ENCODE results near the gene GSTM1. TPM values are rescaled to one million over a fixed set of nuclear protein-coding genes. Genes with fewer than 3 reads are reported as not detected.

The GSTM1 gene
- total RNA-seq, 4 donors from 2014 or later: 9.4 TPM; not detected in 3

DNA sequence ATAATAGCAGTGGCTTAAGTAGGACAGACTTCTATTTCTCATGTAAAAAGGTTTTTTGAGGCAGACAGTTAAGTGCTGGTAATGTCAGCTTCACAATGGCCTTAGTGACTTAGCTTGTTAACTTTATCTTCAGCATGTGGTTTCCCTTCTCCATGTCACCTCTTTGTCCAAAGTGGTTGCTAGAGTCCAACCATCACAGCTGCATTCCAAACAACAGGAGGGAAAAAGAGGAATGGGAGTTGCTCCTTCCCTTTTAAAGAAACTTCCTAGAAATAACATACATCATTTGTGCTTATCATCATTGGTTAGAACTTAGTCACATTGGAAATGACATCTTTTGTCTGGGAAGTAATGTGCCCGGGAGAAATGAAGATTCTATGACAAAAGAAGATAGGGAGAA, 34.4 kb downstream of the GSTM1 start:
- TF ChIP-seq CTCF (IDR thresholded peaks at IDR 0.05) (no peak), POLR2A (IDR thresholded peaks at IDR 0.05) (no peak)
- no peaks in the 10 kb centered on the region for H3K36me3 ChIP-seq
- H3K9me3 ChIP-seq: no peaks in the 10 kb centered on the region
- no peak for DNase-seq
- H3K4me1 ChIP-seq: no peaks in the 10 kb centered on the region
- no peak overlapping the region for H3K4me3 ChIP-seq
- H3K27ac ChIP-seq: no peak overlapping the region
- no peaks in the 10 kb centered on the region for H3K27me3 ChIP-seq
- intact Hi-C loops (cut with DNase I; ENCODE audit: low total_unique reads): no loop called here

DNA sequence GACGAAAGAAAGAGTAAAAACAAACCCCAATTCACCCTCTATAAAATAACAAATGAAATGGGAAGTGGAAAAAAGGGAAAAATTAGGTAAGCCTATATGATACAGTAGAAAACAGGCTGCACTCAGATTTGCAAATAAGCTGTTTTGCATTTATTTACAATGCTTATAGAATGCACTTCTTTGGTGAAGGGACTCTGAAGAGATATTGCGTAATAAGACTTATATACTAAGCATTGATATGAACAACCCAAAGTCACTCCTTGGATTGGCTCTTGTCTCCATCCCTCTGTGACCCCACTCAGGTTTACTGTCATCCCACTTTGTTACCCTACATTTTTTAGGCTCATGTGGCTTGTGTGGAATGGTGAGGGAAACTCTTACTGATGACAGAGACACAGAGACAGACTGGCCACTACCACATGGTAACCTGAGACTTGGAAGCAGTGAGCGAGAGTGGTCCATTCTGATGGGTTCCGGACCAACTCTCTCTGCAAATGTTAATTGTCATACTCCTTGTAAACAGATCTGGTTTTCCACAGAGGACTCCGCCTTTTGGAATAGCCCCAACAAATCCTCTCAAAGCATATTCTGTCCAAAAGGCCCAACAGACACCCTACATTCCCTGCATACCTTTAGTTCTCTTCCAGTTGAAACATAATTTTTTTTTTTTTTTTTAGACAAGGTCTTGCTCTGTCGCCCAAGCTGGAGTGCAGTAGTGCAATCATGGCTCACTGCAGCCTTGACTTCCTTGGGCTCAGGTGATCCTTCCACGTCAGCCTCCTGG, 35.5 kb downstream of the GSTM1 start:
- no peak for TF ChIP-seq CTCF (IDR thresholded peaks at IDR 0.05)
- TF ChIP-seq POLR2A (IDR thresholded peaks at IDR 0.05): no peak
- Histone ChIP-seq H3K4me1 (no peaks in the 10 kb centered on the region), H3K36me3 (no peaks in the 10 kb centered on the region), H3K27ac (no peak overlapping the region), H3K4me3 (no peak overlapping the region), H3K27me3 (no peaks in the 10 kb centered on the region), H3K9me3 (no peaks in the 10 kb centered on the region)
- intact Hi-C loops (cut with DNase I; ENCODE audit: low total_unique reads): no loop called here
- DNase-seq: no peak

- H3K9me3 ChIP-seq: no peaks in the 10 kb centered on the region
- no peaks in the 10 kb centered on the region for H3K4me1 ChIP-seq
- no peaks in the 10 kb centered on the region for H3K36me3 ChIP-seq
- intact Hi-C loops (cut with DNase I; ENCODE audit: low total_unique reads): no loop called here
- H3K27ac ChIP-seq: no peak overlapping the region
- DNase-seq: no peak
- TF ChIP-seq CTCF (IDR thresholded peaks at IDR 0.05): no peak
- no peak for TF ChIP-seq POLR2A (IDR thresholded peaks at IDR 0.05)
- no peak overlapping the region for H3K4me3 ChIP-seq
- H3K27me3 ChIP-seq: no peaks in the 10 kb centered on the region
These were observed 37.3 kb downstream of the GSTM1 start for GRCh38 chr1:109724933-109725332.

- no peaks in the 10 kb centered on the region for H3K27me3 ChIP-seq
- no peak for TF ChIP-seq CTCF (IDR thresholded peaks at IDR 0.05)
- TF ChIP-seq POLR2A (IDR thresholded peaks at IDR 0.05): no peak
- DNase-seq: no peak
- no peak overlapping the region for H3K27ac ChIP-seq
- no peak overlapping the region for H3K4me3 ChIP-seq
- intact Hi-C loops (cut with DNase I; ENCODE audit: low total_unique reads): no loop called here
- no peaks in the 10 kb centered on the region for H3K36me3 ChIP-seq
- no peaks in the 10 kb centered on the region for H3K4me1 ChIP-seq
- H3K9me3 ChIP-seq: no peaks in the 10 kb centered on the region
These were observed 37.9 kb downstream of the GSTM1 start for GRCh38 chr1:109725510-109725909.

DNA sequence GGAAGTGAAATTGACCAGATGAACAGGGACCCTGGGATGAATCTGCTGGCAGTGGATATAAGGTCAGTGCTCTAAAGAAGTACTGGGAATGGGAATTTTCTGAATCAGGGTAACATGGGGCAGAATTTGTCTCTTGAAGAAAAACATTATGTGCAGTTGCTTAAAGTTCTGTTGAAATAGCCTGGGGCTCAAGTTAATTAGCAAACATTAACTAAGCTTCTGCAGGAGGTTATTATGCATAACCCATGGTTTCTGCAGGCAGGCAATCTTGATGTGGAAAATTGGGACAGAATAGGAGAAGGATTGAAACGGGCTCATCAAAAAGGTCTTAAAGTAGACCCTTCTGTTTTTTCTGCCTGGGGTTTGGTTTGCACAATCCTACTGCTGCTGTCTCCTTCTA, 38.4 kb downstream of the GSTM1 start:
- TF ChIP-seq POLR2A (IDR thresholded peaks at IDR 0.05) (no peak), CTCF (IDR thresholded peaks at IDR 0.05) (no peak)
- Histone ChIP-seq H3K4me1 (no peaks in the 10 kb centered on the region), H3K36me3 (no peaks in the 10 kb centered on the region), H3K4me3 (no peak overlapping the region), H3K27me3 (no peaks in the 10 kb centered on the region), H3K9me3 (no peaks in the 10 kb centered on the region), H3K27ac (no peak overlapping the region)
- intact Hi-C loops (cut with DNase I; ENCODE audit: low total_unique reads): no loop called here
- no peak for DNase-seq
